Measurements from ENCODE around the gene CDKN2B. TPM values are rescaled to one million over a fixed set of nuclear protein-coding genes. Genes with fewer than 3 reads are reported as not detected.

Gene CDKN2B
- total and polyA plus RNA-seq, 10 donors: 1.5 to 25.7 (median 9.1) TPM

DNA sequence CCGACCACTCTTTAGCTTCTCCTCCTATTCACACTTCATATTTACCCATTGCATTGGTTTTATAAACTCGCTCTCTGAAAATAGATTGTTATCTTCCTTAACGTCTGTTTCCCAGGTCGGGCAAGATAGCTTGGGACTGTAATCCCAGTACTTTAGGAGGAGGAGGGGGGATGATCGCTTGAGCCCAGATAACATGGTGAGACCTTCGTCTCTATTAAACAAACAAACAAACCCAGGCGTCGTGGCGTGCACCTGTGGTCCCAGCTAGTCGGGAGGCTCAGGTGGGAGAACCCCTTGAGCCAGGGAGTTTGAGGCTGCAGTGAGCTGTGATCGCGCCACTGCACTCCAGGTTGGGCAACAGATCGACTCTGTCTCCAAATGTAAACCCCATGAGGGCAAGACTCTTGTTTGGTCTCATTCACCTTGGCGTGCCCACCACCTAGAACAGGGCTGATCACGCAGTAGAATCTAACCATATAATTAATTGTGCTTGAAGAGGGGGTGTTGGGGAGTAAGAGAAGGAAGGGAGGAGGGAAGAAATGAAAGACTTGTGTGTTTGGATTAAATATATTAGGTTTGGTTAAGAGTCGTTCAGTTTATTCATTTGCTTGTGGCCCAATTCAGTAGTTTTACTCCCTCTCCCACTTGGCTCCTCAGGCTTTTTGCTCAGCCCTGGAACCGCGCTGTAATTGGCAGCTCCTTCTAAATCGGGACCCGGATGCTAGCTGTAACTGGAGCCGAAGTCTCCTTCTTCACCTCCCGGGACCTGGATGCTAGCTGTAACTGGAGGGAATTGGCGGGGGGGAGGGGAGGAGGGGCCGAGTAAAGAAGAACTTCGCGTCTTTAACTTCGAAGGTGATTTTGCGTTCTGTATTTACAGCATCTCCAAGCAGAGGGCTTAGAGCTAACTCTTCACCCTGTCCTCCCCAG lies 39.8 kb downstream of the CDKN2B start:
- DNase-seq: no peak
- H3K27me3 ChIP-seq (replicated peaks in 1 of 7): peaks cover 19 to 100% (median 100%) of the 10 kb centered on the region in 7 donors
- 9 to 16% (median 13%) methylated on average over 28 of the region's 28 CpGs for WGBS, 5 donors

DNA sequence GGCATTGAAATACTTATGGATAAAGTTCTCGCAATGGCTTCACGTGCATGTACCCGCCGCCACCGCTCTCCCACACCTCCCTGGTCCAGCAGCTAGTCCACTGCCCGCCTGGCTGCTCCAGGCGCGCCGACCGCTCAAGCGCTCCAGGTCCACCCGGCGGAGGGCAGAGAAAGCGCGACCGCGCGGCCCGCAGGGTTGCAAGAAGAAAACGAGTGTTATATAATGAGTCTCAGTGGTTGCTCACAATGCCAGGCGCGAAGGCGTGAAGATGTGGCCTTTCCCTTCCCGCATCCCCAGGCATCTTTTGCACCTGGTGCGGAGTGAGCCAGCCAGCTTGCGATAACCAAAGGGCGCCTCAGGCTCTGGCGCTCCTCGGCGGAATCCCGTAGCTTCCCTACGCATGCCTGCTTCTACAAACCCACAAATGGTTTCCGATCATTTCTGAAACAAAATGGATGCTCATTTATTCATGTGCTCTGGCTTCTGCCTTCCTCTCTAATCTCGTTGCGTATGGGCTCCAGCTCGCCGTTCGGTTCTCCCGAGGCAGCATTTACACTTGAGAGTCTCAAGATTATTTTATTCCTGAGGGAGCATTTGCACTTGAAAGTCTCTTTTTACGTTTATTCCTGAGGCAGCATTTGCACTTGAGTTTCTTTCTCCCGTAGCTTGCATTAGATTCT lies 40.6 kb downstream of the CDKN2B start:
- Histone ChIP-seq H3K36me3 (peaks cover 0 to 6% (median 0%) of the 10 kb centered on the region in 6 donors), H3K27me3 (replicated peaks in 1 of 7) (peaks cover 17 to 100% (median 100%) of the 10 kb centered on the region in 7 donors), H3K27ac (no peak overlapping the region), H3K4me3 (peak overlapping the region in 2 of 8 donors; percentile 7 to 16), H3K9me3 (peaks cover 0 to 41% (median 0%) of the 10 kb centered on the region in 8 donors), H3K4me1 (peaks cover 13 to 62% (median 28%) of the 10 kb centered on the region in 6 donors)
- intact Hi-C loops (cut with DNase I; ENCODE audit: low total_unique reads): no loop called here
- WGBS, 5 donors: 7 to 15% (median 10%) methylated on average over 22 to 41 of the region's 41 CpGs
- no peak for DNase-seq
- TF ChIP-seq POLR2A (IDR thresholded peaks at IDR 0.05): no peak
- TF ChIP-seq POLR2AphosphoS5 (IDR thresholded peaks at IDR 0.05): peak in 2 of 3 donors; percentile 30 to 44

More for the DNA sequence above, 39.8 kb downstream of the CDKN2B start:
- TF ChIP-seq POLR2AphosphoS5 (IDR thresholded peaks at IDR 0.05) (no peak), POLR2A (IDR thresholded peaks at IDR 0.05) (no peak)
- TF ChIP-seq, protein P1, sequence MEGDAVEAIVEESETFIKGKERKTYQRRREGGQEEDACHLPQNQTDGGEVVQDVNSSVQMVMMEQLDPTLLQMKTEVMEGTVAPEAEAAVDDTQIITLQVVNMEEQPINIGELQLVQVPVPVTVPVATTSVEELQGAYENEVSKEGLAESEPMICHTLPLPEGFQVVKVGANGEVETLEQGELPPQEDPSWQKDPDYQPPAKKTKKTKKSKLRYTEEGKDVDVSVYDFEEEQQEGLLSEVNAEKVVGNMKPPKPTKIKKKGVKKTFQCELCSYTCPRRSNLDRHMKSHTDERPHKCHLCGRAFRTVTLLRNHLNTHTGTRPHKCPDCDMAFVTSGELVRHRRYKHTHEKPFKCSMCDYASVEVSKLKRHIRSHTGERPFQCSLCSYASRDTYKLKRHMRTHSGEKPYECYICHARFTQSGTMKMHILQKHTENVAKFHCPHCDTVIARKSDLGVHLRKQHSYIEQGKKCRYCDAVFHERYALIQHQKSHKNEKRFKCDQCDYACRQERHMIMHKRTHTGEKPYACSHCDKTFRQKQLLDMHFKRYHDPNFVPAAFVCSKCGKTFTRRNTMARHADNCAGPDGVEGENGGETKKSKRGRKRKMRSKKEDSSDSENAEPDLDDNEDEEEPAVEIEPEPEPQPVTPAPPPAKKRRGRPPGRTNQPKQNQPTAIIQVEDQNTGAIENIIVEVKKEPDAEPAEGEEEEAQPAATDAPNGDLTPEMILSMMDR (IDR thresholded peaks at IDR 0.05 in 8 of 11, conservative IDR thresholded peaks at IDR 0.05 in 3 of 11): no peak
- Histone ChIP-seq H3K27ac (no peak overlapping the region), H3K4me3 (no peak overlapping the region), H3K9me3 (peaks cover 0 to 41% (median 0%) of the 10 kb centered on the region in 8 donors), H3K36me3 (peaks cover 0 to 6% (median 0%) of the 10 kb centered on the region in 6 donors), H3K4me1 (peaks cover 15 to 66% (median 34%) of the 10 kb centered on the region in 6 donors)
- intact Hi-C loops (cut with DNase I; ENCODE audit: low total_unique reads): no loop called here

DNA sequence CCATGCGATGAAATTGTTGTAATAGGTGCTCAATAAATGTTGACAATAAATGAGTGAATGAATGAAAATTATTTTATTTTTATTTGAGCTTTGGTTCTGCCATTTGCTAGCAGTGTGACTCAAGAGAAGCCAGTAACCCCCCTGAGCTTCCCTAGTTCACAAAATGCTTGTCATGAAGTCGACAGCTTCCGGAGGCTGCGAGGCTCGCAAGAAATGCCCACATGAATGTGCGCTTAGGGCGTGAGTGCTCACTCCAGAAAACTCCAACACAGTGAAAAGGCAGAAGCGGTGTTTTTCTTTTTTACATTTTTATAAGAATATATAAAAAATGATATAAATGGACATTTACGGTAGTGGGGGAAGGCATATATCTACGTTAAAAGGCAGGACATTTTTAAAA lies 41.4 kb downstream of the CDKN2B start:
- Histone ChIP-seq H3K36me3 (peaks cover 0 to 6% (median 0%) of the 10 kb centered on the region in 6 donors), H3K4me1 (peaks cover 13 to 62% (median 28%) of the 10 kb centered on the region in 6 donors), H3K27me3 (replicated peaks in 1 of 7) (peaks cover 17 to 100% (median 100%) of the 10 kb centered on the region in 7 donors), H3K27ac (no peak overlapping the region), H3K4me3 (no peak overlapping the region), H3K9me3 (peaks cover 0 to 44% (median 0%) of the 10 kb centered on the region in 8 donors)
- TF ChIP-seq, protein P1 (IDR thresholded peaks at IDR 0.05 in 8 of 11, conservative IDR thresholded peaks at IDR 0.05 in 3 of 11): no peak
- TF ChIP-seq POLR2AphosphoS5 (IDR thresholded peaks at IDR 0.05) (no peak), POLR2A (IDR thresholded peaks at IDR 0.05) (no peak)
- WGBS, 5 donors: 18 to 29% (median 20%) methylated on average over 10 of the region's 10 CpGs
- intact Hi-C loops (cut with DNase I; ENCODE audit: low total_unique reads): no loop called here
- no peak for DNase-seq

DNA sequence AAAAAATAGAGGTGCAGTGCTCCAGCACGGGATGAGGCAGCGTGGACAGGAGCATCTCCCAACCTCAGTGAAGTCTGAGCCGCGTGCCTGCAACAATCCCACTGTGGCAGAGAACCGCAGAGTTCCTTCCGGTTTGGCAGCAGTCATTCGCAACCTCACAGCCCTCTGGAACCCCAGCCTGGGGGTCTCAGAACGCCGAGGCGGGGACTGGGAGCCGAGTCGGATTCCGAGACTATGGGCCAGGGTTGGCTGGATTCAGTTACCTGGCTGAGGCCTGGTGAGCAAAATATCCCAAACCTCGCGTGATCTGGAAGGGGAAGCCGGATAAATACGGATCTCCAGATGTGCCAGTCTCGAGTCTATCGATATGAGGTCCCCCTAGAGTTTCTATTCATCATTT lies 41.9 kb downstream of the CDKN2B start:
- peaks cover 13 to 62% (median 28%) of the 10 kb centered on the region in 6 donors for H3K4me1 ChIP-seq
- intact Hi-C loops (cut with DNase I; ENCODE audit: low total_unique reads): no loop called here
- H3K27me3 ChIP-seq (replicated peaks in 1 of 7): peaks cover 17 to 100% (median 96%) of the 10 kb centered on the region in 7 donors
- H3K36me3 ChIP-seq: peaks cover 0 to 6% (median 0%) of the 10 kb centered on the region in 6 donors
- no peak overlapping the region for H3K4me3 ChIP-seq
- 8 to 18% (median 12%) methylated on average over 19 of the region's 19 CpGs for WGBS, 5 donors
- DNase-seq: no peak
- peaks cover 0 to 44% (median 0%) of the 10 kb centered on the region in 8 donors for H3K9me3 ChIP-seq
- H3K27ac ChIP-seq: no peak overlapping the region
- TF ChIP-seq, protein P1 (IDR thresholded peaks at IDR 0.05 in 8 of 11, conservative IDR thresholded peaks at IDR 0.05 in 3 of 11): no peak
- TF ChIP-seq POLR2A (IDR thresholded peaks at IDR 0.05) (no peak), POLR2AphosphoS5 (IDR thresholded peaks at IDR 0.05) (no peak)
